NCI-H1694 treated with DMSO at 0.1 percent for 48 hours (cell line): ENCODE results near the gene PLD6.
"Not testable (repeated sequence)": the region's sequence is repeated elsewhere in the genome, so short reads cannot be mapped to it uniquely, and the experiment has no call there.

ENCODE experiments used
- DNase-seq: peaks from one replicate; lab custom pipeline; 2025; lab: John Stamatoyannopoulos, UW

PLD6 gene

DNA sequence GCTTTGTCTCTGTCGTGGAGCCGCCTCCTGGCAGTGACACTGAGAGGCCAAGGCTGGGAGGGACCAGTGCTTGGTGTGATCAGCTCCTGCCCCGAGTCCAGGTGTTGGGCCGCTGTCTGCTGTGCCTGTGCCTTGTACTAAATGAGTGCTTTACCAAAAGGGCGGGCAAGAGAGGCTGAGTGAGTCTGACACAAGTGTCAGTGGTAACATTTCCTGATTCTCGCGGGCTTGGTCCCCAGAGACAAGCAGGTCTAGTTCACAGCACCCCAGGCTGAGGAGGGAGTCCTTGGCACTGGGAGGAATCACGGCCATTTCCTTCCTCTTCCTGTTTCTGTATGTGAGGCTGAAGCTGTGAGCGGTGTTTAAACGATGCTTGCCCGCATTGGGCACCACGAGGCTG, 30.2 kb downstream of the PLD6 start:
- DNase-seq: no peak

DNA sequence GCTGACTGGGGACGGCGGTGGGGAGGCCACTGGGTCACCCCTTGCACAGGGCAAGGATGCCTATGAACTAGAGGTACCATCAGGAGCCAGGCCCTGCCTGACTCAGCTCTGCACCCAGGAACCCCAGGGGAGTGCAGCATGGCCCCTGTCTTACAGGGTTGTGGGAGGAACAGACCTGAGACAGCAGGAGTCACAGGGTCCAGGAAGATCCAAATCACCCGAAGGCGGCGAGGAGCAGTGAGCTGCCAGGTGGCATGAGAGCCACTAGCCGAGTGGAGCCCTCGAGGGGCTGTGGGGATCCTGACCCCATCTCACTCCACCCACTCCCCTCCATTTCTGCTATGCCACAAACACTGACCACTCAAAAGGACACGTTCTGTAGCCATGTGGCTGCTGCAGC, 30.8 kb downstream of the PLD6 start:
- no peak for DNase-seq

DNA sequence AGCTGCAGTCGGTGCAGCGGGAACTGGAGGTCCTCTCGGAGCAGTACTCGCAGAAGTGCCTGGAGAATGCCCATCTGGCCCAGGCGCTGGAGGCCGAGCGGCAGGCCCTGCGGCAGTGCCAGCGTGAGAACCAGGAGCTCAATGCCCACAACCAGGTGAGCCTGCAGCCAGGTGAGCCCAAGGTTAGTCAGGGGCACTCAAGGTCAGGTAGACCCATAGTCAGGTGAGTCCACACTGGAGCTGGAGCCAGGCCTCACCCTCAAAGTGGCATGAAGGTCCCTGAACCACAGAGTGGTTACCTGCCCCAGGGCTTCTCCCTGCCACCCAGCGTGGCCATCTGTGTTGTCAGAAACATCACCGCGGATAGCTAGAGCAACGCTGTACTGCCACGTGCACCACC, 32.2 kb downstream of the PLD6 start:
- no peak for DNase-seq

DNA sequence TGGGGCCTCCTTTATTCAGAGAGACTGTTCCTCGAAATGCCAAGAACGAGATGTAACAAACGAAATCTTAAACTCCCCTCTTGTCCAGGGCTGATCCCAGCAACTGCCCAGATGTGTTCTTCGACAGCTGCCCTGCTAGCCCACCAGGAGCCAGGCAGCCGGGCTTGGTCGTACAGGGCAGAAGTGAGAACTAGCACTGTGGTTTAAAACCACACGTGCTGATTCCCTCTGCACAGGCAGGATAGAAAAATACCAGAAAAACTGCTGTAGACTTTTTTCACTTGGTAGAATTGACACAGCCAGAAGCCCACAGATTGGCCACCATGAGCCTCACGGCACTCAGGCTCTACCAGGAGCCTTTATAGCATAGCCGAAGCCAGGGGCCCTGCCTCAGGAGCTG, 33.1 kb downstream of the PLD6 start:
- DNase-seq: no peak

DNA sequence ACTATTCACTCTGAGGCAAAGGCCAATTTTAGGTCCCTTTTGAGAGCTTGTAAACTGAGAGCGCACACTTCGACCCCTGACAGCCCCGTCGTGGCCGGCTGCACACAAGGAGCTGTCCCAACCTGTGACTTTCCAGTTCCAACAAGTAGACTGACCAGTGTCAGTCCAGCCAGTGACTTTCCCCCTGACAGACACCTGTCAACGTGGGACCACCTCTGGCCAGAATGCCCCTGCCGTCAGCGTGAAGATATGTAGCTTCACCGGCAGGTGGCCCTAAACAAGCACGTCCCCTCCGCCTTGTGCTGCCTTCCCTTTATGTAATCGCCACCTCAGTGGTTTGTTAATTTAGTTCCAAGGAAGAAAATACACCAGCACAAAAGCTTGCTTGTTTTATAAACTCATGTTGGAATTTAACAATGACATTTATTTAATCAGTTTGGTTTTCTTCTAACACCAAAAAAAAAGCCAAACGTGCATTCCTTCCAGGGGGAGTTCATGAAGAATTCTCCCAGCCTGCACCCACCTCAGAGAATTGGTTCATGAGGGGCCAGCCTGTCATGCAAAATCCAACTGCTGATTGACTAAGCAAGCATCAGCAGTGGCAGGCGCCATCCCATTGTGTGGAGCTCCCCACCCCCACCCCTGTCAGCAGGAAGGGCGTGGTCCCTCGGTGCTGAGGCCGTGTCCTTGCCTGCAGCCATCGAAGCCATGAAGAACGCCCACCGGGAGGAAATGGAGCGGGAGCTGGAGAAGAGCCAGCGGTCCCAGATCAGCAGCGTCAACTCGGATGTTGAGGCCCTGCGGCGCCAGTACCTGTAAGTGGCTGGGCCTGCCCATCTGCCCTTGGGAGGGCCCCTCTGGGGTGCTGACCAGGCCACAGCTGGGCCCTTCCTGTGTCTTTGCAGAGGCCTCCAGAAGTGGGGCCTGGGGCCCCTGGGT, 33.9 kb downstream of the PLD6 start:
- DNase-seq: no peak

DNA sequence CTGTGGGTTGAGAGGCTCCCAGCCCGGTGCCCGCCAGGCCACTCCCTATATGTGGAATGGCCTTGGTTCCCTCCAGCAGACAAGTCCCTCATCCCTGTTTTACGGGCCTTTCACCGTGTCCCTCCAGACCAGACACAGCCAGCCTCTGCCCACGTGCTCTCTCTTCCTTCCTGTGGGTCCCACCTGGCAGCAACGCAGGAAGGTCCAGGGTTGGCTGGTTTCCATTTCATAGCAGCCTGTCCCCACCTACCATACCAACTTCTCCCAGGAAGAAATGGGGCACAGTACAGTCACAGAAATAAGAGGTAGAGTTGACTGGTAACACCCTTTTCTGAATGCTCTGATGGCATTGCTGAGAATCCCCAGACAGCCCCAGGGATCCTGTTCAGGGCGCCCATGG, 34.9 kb downstream of the PLD6 start:
- no peak for DNase-seq

DNA sequence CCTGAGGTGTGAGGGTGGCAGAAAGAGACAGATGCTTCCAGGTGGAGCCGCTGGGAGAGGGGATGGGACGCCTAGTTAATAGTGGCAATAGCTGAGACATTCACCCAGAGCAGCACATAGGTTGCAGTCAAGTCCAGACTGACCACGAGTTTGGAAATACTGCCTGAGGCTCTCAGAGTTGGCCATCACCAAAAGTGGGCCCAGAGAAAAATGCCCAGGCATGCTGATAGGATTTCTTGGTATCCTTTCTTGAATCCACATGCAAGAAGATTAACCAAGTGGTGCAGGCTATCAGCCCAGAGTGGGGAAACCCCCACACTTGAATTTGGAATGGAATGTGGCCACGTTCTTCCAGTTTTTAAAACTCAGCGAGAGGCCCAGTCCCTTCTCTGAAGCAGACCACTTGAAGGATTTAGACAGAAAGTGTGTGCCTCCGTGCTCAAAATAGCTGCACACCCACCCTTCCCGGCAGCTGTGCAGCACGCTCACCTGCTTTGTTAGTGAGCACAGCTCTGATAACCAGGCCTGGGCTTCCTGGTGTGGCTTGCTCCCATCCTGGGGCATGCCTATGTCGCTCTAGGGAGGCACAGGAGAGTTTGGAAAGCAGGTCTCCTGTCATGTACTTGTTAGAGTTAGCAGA, 35.7 kb downstream of the PLD6 start:
- no peak for DNase-seq

DNA sequence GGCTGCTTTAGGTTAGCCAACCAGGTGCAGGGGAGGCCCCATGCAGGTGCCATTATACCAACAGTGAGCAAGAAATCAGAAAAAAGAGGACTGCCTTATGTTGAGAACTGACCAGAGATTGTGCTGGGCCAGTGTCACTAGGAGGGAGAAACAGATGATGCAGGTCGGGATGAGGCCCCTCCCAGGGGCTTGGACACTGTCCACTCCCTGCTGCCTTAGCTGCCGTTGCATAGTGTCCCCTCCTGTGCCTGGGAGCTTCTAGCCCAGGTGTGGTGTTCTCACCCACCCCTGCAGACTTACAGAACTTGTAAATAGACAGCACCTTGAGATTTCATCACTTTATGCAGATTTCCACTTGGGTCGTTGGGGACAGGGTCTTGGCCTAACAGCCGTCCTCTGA, 36.7 kb downstream of the PLD6 start:
- DNase-seq: no peak

DNA sequence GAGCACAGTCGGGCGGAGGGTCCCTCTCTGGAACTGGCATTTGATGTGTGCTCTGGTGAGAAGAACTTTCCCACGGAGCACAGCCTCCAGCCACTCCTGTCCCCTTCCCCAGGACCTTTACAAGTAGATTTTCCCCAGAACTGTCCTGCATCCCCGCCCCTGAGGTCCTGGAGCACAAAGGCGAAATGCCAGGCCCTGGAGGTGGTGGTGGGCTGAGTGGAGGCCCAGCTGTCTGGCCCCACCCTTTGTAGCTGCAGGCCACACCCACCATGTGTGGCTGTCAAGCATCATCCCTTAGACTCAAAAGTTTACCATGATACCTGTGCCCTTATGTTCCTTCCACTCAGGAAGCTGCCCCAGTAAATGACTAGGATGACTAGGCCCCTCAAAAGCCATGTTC, 37.7 kb downstream of the PLD6 start:
- DNase-seq: no peak

DNA sequence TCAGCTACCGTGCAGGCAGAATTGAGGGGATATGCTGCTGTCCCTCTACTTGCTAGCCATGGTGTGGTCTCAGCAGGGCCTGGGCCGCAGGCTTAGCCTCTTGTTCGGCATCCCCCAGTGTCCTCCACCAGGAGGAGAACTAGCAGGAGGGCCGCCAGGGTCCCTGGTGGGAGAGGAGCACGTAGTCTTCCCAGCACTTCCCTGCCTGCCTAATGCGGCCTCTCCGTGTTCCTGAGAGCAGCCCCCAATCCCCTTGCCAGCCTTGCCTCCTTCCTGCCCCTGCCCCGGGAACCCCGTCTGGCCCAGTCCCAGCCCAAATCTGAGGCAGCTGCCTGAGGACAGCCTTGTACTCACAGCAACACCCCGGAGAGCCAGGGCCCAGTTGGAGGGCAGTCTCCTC, 38.1 kb downstream of the PLD6 start:
- no peak for DNase-seq

DNA sequence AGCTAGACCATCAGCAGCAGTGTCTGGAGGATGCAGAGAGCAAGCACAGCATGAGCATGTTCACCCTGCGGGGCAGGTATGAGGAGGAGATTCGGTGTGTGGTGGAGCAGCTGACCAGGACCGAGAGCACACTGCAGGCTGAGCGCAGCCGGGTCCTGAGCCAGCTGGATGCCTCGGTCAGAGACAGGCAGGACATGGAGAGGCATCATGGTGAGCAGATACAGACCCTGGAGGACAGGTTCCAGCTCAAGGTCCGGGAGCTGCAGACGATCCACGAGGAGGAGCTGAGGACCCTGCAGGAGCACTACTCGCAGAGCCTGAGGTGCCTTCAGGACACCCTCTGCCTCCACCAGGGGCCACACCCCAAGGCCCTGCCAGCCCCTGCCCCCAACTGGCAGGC, 38.8 kb downstream of the PLD6 start:
- DNase-seq: no peak

DNA sequence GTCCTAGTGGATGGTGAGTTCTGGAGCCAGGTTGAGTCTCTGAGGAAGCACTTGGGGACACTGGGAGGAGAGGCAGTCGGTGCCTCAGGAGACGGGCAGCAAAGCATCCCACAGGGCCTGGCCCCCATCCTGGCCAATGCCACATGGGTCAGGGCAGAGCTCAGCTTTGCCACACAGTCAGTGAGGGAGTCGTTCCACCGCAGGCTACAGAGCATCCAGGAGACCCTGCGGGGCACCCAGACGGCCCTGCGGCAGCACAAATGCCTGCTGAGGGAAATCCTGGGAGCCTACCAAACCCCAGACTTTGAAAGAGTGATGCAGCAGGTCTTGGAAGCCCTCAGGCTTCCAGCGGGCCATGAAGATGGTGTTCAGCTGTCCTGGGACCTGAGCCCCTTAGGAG, 39.7 kb downstream of the PLD6 start:
- no peak for DNase-seq

DNA sequence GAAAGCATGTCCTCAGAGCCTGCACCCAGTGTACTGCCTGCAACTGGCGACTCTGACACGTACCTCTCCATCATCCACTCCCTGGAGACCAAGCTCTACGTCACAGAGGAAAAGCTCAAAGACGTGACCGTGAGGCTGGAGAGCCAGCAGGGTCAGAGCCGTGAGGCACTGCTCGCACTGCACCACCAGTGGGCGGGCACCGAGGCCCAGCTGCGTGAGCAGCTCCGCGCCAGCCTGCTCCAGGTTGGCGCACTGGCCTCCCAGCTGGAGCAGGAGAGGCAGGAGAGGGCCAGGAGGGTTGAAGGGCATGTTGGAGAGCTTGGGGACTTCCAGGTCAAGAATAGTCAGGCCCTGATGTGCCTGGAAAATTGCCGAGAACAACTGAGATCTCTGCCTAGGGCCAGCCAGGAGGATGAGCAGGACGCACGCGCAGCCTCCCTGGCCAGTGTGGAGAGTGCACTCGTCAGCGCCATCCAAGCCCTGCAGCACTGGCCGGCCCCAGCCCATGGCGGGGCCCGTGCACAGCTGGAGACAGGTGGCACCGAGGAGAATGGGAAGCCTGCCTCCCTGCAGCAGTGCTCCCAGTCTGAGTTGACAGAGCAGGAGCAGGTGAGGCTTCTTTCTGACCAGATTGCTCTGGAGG, 40.3 kb downstream of the PLD6 start:
- no peak for DNase-seq

DNA sequence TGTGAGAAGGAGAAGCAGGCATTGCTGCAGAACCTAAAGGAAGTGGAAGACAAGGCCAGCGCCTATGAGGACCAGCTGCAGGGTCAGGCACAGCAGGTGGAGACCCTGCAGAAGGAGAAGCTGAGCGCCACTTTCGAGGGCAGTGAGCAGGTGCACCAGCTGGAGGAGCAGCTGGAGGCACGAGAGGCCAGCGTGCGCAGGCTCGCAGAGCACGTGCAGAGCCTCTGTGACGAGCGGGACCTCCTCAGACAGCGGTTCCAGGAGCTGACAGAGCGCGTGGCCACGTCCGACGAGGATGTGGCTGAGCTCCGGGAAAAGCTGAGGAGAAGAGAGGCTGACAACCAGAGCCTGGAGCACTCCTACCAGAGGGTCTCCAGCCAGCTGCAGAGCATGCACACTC, 41.5 kb downstream of the PLD6 start:
- no peak for DNase-seq

DNA sequence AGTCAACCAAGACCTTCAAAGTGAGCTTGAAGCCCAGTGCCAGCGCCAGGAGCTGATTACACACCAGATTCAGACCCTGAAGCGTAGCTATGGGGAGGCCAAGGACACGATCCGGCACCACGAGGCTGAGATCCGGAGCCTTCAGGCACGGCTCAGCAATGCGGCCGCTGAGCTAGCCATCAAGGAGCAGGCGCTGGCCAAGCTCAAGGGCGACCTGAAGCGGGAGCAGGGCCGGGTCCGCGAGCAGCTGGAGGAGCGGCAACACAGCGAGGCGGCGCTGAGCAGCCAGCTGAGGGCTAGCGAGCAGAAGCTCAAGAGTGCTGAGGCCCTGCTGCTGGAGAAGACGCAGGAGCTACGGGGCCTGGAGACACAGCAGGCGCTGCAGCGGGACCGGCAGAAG, 42.0 kb downstream of the PLD6 start:
- DNase-seq: no peak

DNA sequence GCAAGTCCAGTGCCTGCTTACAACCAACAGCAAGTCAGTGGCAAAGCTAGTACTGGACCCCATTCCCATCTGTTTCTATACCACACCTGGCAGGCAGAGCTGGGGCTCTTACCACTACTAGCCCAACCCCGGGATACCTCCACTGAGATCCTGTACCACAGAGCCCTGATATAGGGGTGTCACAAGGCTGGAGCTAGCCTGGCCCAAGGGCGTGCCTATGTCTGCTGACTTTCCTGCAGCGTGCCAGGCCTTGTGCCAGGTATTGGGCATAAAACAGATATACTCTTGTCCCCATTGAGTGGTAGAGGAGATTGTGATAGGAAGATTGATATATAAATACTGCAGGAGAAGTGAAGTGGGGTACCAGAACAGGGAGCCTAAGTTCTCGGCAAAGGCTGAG, 44.4 kb downstream of the PLD6 start:
- no peak for DNase-seq

DNA sequence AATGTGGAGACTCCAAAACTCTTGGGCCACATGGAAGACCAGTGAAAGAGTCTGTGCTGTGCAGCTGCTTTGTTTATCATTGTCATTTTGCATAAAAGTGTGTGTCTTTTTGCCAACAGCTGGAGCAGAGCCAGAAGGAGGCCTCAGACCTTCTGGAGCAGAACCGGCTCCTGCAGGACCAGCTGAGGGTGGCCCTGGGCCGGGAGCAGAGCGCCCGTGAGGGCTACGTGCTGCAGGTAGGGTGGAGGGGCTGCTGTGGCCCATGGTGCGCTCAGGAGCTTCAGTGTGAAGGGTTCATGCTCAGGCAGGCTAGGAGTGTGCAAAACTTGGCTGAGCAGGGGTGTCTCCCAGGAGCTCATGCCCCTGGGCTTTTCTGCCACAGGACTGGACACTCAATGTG, 45.0 kb downstream of the PLD6 start:
- no peak for DNase-seq

DNA sequence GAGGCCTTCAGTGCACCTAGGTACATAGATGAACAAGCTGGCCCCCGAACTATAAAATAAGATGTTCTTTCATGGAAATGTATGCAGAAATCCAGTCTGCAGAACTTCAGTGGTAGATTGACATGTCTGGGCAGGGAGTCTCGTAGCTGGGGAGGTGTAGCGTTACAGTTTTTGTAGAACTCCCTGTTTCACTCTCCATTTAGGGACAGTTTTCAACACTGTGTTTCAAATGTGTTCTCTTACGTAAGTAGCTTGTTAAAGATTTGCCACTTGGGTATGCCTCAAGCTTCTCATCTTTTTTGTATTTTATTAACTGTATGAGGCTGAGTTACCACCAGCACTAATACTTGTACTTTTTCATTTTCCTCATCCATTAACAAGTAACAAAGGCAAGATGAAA, 46.6 kb downstream of the PLD6 start:
- DNase-seq: no peak

DNA sequence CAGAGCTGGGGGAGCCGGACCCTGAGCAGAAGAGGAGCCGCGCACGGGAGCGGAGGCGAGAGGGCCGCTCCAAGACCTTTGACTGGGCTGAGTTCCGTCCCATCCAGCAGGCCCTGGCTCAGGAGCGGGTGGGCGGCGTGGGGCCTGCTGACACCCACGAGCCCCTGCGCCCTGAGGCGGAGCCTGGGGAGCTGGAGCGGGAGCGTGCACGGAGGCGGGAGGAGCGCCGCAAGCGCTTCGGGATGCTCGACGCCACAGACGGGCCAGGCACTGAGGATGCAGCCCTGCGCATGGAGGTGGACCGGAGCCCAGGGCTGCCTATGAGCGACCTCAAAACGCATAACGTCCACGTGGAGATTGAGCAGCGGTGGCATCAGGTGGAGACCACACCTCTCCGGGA, 47.6 kb downstream of the PLD6 start:
- not testable (repeated sequence) for DNase-seq

DNA sequence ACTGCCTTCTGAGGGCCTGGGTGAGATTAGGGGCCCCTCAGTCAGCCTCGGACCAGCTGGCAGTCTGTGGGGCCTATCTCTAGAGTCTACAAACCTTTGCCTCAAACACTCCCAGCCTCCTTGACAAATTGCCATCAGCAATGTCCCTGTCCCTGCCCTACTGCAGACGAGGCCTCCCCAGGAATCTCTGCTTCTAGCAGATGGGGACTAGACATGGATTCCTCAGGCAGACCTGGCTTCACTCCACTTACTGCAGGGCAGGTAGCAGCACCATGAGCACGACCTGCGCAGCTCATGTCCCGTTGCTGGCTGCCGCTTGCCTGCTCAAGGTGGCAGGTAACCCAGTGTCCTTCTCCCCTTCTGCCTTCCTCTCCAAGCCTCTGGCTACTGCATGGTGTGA, 49.1 kb downstream of the PLD6 start:
- DNase-seq: no peak

DNA sequence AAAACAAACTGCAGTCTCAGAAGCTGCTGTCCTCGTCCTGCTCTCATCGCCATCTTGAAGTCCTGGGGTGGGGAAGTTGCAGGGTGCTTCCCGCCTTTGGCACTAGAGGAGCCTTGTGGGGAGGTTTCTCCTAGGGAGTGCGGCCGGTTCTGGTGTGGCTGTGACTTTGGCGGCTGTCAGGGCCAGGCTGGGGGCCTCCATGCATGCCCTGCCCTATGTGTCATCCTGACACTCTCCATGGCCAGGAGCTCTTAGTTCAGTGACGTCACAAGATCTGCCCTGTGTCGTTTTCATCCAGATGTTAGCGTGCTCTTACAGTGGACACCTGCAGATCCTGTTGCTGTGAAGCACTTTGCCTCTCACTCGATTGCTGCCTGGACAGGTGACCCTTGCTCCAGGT, 49.6 kb downstream of the PLD6 start:
- no peak for DNase-seq

DNA sequence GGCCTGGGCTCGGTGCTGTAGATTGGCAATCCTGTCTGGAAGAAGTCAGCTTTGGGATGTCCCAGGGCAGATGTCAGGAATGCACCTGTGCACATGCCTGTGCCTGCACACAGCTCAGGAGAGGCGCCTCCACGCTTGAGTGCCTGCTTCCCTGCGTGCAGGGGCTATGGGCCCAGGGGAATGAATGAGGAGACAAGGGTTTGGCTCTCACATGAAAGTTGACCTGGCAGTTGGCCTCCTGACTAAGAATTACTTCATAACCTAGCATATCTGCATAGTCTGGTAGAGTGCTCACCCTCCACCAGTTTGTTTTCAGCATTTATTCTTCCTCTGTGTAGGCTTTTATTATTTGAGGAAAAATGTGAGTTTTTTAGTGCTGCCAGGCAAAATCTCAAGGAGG, 50.0 kb downstream of the PLD6 start:
- DNase-seq: no peak

DNA sequence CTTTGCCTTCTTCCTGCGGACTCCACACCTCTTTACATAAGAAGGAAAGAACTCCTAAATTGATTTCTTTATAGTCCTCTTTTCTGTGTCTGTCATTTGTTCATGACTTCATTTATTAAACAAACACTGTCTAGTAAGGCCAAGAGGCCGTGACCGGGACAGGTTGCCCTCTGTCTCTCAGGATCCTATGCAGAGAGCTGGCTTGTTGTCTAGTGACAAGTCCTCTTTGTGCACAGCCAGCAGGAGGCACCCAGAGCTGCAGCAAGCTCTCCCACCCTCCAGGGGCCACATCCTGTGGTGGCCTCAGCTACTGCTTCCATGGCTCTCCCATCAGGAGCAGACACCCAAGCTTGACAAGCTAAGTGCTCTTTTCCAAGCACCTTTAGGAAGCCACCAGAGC, 50.6 kb downstream of the PLD6 start:
- no peak for DNase-seq
